CD4-positive, alpha-beta T cell treated with Interleukin-12 subunit alpha and Interleukin-12 subunit beta, for 1 hour (primary cell): ENCODE results near the gene XPO1.
"Not testable (repeated sequence)": the region's sequence is repeated elsewhere in the genome, so short reads cannot be mapped to it uniquely, and the experiment has no call there.

Source experiments
- DNase-seq: peaks from one replicate; pipeline ENCODE4 v3.0.0-alpha.2; 2020

Gene XPO1, protein sequence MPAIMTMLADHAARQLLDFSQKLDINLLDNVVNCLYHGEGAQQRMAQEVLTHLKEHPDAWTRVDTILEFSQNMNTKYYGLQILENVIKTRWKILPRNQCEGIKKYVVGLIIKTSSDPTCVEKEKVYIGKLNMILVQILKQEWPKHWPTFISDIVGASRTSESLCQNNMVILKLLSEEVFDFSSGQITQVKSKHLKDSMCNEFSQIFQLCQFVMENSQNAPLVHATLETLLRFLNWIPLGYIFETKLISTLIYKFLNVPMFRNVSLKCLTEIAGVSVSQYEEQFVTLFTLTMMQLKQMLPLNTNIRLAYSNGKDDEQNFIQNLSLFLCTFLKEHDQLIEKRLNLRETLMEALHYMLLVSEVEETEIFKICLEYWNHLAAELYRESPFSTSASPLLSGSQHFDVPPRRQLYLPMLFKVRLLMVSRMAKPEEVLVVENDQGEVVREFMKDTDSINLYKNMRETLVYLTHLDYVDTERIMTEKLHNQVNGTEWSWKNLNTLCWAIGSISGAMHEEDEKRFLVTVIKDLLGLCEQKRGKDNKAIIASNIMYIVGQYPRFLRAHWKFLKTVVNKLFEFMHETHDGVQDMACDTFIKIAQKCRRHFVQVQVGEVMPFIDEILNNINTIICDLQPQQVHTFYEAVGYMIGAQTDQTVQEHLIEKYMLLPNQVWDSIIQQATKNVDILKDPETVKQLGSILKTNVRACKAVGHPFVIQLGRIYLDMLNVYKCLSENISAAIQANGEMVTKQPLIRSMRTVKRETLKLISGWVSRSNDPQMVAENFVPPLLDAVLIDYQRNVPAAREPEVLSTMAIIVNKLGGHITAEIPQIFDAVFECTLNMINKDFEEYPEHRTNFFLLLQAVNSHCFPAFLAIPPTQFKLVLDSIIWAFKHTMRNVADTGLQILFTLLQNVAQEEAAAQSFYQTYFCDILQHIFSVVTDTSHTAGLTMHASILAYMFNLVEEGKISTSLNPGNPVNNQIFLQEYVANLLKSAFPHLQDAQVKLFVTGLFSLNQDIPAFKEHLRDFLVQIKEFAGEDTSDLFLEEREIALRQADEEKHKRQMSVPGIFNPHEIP (N-terminal part only)

GRCh38 chr2:61538200-61538919 lies at the start of gene XPO1:
Gene XPO1 (minus strand): TSS chr2:61538356. CDS start chr2:61533897, 4,459 bp downstream.
- peak; percentile 99 for DNase-seq

- DNase-seq: not testable (repeated sequence)
These were observed 48.8 kb upstream of the XPO1 start for GRCh38 chr2:61586928-61587327.

DNA sequence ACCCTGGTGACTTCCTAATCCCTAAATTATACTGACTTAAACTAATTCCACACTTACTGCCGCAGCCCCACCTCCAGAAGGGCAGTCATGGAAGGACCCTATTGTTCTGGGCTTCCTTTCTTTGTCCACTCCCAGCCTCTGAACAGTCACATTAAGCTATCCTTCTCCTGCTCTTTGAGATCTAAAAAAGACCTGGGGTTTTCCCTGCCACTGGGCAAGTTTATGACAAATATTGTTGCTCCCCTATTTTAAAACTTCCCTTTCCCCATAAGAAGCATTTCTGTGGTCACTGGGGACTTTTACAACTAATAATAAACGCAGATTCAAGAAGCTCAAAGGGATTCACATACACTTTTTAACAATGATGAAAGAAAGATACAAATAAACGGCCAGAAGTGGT lies 47.2 kb upstream of the XPO1 start:
- DNase-seq: no peak

DNA sequence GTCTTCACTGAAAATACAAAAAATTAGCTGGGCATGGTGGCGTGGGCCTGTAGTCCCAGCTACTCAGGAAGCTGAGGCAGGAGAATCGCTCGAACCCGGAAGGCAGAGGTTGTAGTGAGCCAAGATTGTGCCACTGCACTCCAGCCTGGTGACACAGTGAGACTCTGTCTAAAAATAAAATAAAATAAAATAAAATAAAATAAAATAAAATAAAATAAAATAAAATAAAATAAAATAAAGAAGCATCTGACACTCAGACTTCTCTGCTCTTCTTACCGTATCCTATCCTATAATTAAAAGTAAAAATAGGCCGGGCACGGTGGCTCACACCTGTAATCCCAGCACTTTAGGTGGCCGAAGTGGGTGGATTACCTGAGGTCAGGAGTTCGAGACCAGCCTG lies 46.2 kb upstream of the XPO1 start:
- DNase-seq: not testable (repeated sequence)

DNA sequence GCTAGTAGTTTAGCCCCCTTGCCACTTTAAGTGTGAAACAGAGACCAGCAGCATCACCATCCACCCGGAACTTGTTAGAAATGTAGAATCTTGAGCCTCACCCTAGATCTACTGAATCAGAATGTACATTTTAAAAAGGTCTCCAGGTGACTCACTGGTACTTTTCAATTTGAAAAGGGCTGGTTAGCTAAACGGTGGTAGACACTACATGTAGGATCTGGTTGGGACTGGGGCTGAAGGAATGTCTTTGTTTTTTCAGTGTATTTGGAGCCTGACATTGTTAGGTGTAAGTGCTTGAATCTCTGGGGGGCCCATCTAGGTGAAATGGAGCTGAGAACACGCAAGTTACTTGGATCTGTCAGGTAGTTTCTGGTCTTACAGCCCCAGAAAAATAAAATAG lies 44.0 kb upstream of the XPO1 start:
- DNase-seq: no peak

DNA sequence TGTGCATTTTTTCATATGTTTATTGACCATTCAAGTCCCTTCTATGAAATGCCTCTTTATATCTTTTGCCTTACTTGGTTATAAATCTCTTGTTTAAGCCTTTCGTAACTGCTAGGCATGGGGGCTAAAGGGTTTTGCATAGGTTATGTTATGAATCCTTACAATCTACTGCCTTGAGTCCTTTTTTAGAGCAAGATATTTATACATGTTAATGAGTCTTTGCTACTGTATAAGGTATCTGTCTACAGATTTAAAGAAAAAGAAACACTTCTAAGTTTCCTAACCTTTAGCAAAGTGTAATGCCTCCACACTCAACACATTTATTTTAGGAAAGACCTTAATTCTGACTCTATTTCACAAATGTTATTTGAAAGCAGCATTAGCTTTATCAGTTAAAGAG lies 43.6 kb upstream of the XPO1 start:
- no peak for DNase-seq

- no peak for DNase-seq
These were observed 37.3 kb upstream of the XPO1 start for GRCh38 chr2:61575447-61575859.

DNA sequence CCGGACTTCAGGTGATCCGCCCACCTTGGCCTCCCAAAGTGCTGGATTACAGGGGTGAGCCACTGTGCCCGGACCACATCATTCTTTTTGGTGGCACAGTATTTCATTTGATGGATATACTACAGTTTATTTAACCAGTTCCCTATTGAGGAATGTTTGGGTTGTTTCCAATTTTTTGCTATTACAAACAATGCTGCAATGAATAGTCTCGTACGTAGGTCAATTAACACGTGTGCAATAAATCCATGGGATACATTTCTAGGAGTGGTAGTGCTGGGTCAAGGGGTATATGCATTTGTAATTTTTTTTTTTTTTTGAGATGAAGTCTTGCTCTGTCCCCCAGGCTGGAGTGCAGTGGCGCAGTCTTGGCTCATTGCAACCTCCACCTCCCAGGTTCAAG lies 28.4 kb upstream of the XPO1 start:
- DNase-seq: no peak

- no peak for DNase-seq
These were observed 24.5 kb upstream of the XPO1 start for GRCh38 chr2:61562615-61563014.

GRCh38 chr2:61558160-61558559 lies 20.0 kb upstream of the XPO1 start:
- no peak for DNase-seq

- DNase-seq: no peak
These were observed 19.2 kb upstream of the XPO1 start for GRCh38 chr2:61557381-61557780.

- no peak for DNase-seq
These were observed 16.4 kb upstream of the XPO1 start for GRCh38 chr2:61554604-61555003.

GRCh38 chr2:61550375-61551209 lies 12.4 kb upstream of the XPO1 start:
- no peak for DNase-seq

DNA sequence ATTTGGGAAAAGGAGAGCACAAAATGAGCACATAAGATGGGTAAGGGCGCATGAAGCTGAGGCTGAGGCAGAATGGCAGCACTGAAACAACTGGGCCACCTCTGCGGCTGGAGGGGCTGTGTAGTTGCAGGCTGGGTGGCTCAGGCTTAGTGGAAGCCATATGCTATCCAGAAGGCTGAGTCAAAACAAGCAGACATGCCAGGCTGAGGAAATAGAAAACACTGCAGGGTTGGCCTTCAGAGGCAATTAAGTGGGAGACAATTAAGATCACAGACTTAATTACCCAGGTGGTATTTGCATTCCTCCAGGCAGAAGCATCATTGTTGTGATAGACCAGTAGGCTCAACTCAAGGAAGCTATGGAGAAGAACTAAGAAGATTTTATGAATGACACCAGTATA lies 11.4 kb upstream of the XPO1 start:
- no peak for DNase-seq

DNA sequence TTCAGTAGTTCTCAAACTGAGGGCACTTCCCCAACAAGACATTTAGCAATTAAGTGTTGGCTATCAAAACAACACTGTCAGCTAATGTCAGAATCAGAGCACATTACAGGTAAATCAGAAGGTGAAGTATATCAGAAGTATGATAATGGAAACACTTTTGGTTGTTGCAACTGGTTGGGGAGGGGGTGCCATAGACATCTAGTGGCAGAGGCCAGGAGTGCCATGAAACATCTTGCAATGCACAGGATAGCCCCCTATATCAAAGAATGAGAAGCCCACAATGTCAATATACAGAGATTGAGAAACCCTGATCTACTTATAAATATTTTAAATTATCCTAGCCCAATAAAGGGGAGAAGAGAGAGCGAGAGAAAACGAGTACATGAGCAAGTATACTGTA lies 4.9 kb upstream of the XPO1 start:
- DNase-seq: no peak

GRCh38 chr2:61540167-61540566 lies 2.0 kb upstream of the XPO1 start:
- DNase-seq: not testable (repeated sequence)

DNA sequence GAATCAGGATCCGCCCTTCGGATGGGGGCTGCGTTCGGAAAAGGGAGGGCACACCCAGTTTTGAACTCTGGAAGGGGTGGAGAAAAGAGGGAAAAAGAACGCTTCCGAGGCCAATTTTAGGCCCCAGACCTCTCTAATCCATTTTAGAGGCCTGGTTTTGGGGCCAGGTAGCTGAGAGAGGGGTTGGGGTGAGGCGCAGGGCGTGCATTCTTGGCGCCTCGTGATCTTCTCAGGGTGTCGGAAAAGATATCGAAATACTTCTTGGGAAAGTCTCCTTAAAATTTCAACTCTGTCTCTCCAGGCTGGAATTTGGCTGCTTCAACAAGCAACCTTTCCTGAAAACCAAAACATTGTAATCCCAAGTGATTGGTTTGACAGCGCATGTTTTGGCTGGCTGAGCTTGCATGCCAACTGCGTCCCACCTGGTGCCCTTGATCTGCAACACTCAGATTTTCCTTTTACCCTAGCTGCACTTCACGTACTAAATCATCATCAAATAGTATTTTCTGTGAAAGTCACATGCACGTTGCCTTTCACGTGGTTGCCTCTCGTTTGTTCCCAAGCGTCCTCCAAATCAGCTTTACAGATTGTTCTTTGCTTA lies 864 bp upstream of the XPO1 start:
- peak; percentile 45 for DNase-seq

DNA sequence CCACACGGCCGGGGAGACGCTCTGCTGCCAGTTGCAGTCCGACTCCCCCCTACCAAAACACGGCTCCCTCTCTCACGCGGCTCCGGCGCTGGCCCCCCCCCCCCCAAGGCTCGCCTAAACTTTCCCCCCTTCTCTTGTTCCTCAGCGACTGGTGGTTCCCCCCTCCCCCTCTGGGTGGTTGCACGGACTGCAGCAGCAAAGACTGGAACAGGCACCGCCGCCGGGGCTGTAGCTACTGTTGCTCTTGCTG lies 281 bp downstream of the XPO1 start:
- DNase-seq: no peak

DNA sequence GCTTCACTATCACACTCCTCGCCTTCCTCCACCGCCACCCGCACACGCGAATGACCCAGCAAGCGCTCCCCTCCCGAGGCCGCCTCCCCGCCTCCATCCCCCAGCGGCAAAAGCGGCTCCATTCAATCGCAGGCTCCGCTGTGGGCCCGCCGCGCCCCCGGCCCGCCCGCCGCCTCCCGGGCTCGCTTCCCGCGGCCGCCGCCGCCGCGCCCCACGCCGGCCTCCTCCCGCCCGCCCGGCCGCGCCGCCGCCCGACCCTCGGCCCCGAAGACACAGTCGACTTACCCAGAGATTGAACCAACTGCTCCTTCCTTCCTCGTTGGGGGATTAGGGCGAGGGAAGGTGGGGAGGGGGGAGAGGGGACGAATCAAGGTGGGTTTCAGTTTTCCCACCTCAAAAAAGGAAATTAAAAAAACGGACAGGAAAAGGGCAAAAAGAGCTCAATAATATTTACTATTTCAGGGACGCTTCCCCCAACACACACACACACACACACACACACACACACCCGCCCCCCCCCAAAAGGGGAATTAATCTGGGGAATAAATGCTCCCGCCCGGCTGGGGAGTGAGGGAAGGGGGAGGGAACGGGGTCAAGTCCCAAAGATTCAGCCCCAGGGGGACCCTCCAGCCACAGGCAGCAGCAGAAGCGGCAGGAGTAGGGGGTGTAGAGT lies 743 bp downstream of the XPO1 start:
- peak; percentile 45 for DNase-seq

DNA sequence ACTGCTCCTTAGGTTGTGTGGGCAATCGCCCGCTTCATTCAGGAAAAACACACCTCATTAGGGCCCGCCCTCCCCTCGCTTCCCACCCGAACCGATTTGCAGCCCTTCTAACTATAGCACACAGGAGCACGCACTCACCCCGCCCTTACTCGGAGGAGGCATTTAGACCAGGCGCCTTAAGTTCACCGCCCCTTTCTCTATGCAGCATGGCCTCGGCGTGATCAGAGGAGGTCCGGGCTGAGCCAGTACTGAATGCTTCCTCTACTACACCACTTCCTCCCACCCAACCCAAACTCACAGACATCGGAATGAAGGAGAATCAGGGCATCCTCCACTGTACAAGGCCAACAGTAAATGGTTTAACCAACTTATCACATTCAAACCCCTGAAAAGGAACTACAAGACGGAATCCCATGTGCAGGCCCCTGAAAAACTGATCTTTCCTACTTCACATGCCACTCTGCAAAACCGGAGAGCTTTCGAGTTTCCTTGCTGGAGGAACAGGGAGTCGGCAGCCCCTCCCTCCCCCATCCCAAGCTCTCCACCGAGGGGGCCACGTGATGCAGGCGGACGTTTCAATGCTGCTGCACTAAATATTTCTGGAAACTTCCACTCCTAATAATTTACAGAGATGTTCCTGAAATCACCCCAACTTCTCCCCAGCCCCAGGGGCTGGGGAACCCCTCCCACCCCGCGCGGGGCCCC lies 1.4 kb downstream of the XPO1 start:
- peak; percentile 88 for DNase-seq

DNA sequence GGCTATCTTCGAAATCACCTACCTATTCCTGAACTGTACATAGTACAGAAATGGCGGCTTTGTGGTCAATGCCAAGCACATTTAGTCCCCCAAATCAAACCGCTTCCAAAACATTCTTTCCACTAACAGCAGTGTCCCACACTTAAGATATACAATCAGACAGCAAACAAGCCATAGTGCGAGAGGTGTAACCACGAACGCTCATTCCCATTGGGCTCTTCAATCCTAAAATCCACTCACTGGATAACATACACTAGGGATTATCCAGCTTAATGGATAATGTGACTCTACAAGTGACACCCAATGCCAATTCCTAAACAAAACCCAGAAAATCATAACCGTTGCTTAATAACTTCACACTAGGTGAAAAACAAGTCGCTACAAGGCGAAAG lies 2.0 kb downstream of the XPO1 start:
- peak; percentile 23 for DNase-seq
